ENCODE results near the gene MCF2L. TPM values are rescaled to one million over a fixed set of nuclear protein-coding genes. Genes with fewer than 3 reads are reported as not detected.

MCF2L gene
- polyA plus RNA-seq, 1 donor (not counting 4 experiments of a cell fraction or from before 2014, with no cell fraction given): 0.14 TPM

DNA sequence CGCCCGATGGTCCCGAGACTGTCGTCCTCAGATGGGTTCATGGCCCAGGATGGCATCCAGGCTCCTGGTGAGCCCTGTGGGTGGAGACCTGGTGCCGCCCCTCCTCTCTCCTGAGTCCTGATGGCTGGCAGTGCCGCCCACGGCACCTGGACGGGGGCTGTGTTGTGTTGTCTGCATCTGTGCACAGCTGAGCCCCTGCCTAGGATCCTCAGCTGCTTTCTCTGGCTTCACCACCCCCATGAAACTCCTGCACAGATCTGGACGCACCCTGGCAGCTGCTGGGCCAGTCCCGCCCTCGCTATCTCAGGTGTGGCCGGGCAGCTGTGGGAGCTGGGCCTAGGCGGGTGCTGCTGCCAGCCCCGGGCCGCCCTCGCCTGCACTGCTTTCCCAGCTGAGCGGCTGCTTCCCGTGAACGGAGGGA, 27.7 kb downstream of the MCF2L start:
- no peak for TF ChIP-seq EZH2 (IDR thresholded peaks at IDR 0.05; ENCODE audit: low read length)
- TF ChIP-seq, protein P1, sequence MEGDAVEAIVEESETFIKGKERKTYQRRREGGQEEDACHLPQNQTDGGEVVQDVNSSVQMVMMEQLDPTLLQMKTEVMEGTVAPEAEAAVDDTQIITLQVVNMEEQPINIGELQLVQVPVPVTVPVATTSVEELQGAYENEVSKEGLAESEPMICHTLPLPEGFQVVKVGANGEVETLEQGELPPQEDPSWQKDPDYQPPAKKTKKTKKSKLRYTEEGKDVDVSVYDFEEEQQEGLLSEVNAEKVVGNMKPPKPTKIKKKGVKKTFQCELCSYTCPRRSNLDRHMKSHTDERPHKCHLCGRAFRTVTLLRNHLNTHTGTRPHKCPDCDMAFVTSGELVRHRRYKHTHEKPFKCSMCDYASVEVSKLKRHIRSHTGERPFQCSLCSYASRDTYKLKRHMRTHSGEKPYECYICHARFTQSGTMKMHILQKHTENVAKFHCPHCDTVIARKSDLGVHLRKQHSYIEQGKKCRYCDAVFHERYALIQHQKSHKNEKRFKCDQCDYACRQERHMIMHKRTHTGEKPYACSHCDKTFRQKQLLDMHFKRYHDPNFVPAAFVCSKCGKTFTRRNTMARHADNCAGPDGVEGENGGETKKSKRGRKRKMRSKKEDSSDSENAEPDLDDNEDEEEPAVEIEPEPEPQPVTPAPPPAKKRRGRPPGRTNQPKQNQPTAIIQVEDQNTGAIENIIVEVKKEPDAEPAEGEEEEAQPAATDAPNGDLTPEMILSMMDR (optimal IDR thresholded peaks at IDR 0.05 in 1 of 3, IDR thresholded peaks at IDR 0.05 in 1 of 3, conservative IDR thresholded peaks at IDR 0.05 in 1 of 3; ENCODE audit: extremely low read depth in 1 of 3, insufficient read depth in 2 of 3, low read length in 3 of 3): no peak
- Histone ChIP-seq H3K9ac (ENCODE audit: control insufficient read depth, extremely low read depth, insufficient read depth, low read length) (no peak overlapping the region), H3K79me2 (ENCODE audit: control insufficient read depth, insufficient read depth, low read length) (no peaks in the 10 kb centered on the region), H3K27ac (ENCODE audit: control insufficient read depth, insufficient read depth, low read length) (no peak overlapping the region), H3K4me3 (ENCODE audit: control insufficient read depth in 2 of 3, extremely low read depth in 1 of 3, insufficient read depth in 2 of 3, low read depth in 1 of 3, low read length in 3 of 3) (no peak overlapping the region), H3K4me2 (ENCODE audit: control insufficient read depth, extremely low read depth, insufficient read depth, low read depth, low read length) (no peak overlapping the region), H3K9me1 (ENCODE audit: control insufficient read depth, extremely low read depth, insufficient read depth, low read length) (no peaks in the 10 kb centered on the region), H3K4me1 (ENCODE audit: control insufficient read depth, extremely low read depth, insufficient read depth, low read length) (peaks cover 5% of the 10 kb centered on the region), H2AFZ (ENCODE audit: control insufficient read depth, low read length) (no peak overlapping the region), H4K20me1 (ENCODE audit: control insufficient read depth, extremely low read depth, insufficient read depth, low read length) (no peaks in the 10 kb centered on the region), H3K9me3 (ENCODE audit: control insufficient read depth, low read depth, low read length) (no peaks in the 10 kb centered on the region), H3K27me3 (ENCODE audit: control insufficient read depth, extremely low read depth, insufficient read depth, low read length) (peaks cover 51% of the 10 kb centered on the region), H3K36me3 (ENCODE audit: control insufficient read depth in 2 of 2, extremely low read depth in 1 of 2, insufficient read depth in 2 of 2, low read length in 2 of 2) (no peaks in the 10 kb centered on the region)
- no peak for FAIRE-seq
- no peak for DNase-seq (ENCODE audit: low read depth, low spot score)
- dilution Hi-C loops (cut with MboI; ENCODE audit: extremely low pct_ligation_motif_present, low sequenced_read_pairs): no loop called here

DNA sequence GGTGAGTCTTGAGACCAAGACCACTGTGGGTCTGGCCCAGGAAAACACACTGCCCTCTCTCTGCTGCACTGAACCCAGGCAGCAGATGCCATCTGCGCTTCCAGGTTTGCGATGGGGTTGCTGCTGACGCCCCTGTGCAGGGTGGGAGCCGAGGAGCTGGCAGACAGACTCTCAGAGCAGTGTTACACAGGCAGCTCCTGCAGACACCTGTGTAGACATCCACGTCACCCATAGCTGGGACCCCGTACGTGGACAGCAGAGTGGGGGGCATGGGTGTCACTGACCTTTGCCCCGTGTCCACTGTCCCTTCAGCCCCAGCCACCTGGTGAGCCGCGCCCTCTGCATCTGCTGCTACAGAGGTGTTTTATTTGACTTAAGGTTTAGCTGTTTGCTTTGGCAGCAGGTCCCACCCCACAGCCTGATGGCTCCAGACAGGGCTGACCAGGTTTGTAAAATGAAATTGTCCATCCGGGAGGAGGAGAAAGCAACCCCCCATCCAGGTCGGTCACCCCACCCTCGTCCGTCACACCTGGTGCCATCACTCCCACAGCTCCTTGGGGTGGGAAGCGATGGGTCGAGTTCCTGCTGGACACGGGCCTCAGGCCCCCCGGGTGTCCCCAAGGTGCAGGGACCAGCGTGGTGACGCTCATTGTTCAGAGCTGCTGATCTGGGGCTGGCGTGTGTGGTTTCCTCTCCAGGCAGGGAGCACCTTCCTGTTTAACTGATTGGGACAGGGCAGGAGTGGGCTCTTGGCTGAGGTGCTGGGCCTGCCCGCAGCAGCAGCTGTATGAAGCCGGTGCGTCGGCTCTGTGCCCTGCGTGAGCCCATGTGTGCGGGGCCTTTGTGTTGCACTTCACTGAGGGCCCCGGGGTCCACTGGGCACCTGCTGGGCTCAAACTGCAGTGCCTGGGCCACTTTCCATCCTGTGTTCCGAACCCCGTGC, 28.4 kb downstream of the MCF2L start:
- no peak overlapping the region for H3K9ac ChIP-seq (ENCODE audit: control insufficient read depth, extremely low read depth, insufficient read depth, low read length)
- no peak overlapping the region for H3K4me3 ChIP-seq (ENCODE audit: control insufficient read depth in 2 of 3, extremely low read depth in 1 of 3, insufficient read depth in 2 of 3, low read depth in 1 of 3, low read length in 3 of 3)
- no peaks in the 10 kb centered on the region for H3K9me3 ChIP-seq (ENCODE audit: control insufficient read depth, low read depth, low read length)
- peaks cover 5% of the 10 kb centered on the region for H3K4me1 ChIP-seq (ENCODE audit: control insufficient read depth, extremely low read depth, insufficient read depth, low read length)
- TF ChIP-seq EZH2 (IDR thresholded peaks at IDR 0.05; ENCODE audit: low read length): no peak
- TF ChIP-seq, protein P1 (optimal IDR thresholded peaks at IDR 0.05 in 1 of 3, IDR thresholded peaks at IDR 0.05 in 1 of 3, conservative IDR thresholded peaks at IDR 0.05 in 1 of 3; ENCODE audit: extremely low read depth in 1 of 3, insufficient read depth in 2 of 3, low read length in 3 of 3): no peak
- H3K27ac ChIP-seq (ENCODE audit: control insufficient read depth, insufficient read depth, low read length): no peak overlapping the region
- no peak for DNase-seq (ENCODE audit: low read depth, low spot score)
- H2AFZ ChIP-seq (ENCODE audit: control insufficient read depth, low read length): no peak overlapping the region
- H3K4me2 ChIP-seq (ENCODE audit: control insufficient read depth, extremely low read depth, insufficient read depth, low read depth, low read length): no peak overlapping the region
- H3K79me2 ChIP-seq (ENCODE audit: control insufficient read depth, insufficient read depth, low read length): no peaks in the 10 kb centered on the region
- H4K20me1 ChIP-seq (ENCODE audit: control insufficient read depth, extremely low read depth, insufficient read depth, low read length): no peaks in the 10 kb centered on the region
- dilution Hi-C loops (cut with MboI; ENCODE audit: extremely low pct_ligation_motif_present, low sequenced_read_pairs): no loop called here
- H3K9me1 ChIP-seq (ENCODE audit: control insufficient read depth, extremely low read depth, insufficient read depth, low read length): no peaks in the 10 kb centered on the region
- H3K36me3 ChIP-seq (ENCODE audit: control insufficient read depth in 2 of 2, extremely low read depth in 1 of 2, insufficient read depth in 2 of 2, low read length in 2 of 2): no peaks in the 10 kb centered on the region
- no peak for FAIRE-seq
- H3K27me3 ChIP-seq (ENCODE audit: control insufficient read depth, extremely low read depth, insufficient read depth, low read length): peaks cover 59% of the 10 kb centered on the region

Data from keratinocyte (primary cell).